D341Med (cell line): ENCODE measurements around the gene SDK1.
"Not testable (repeated sequence)": the region's sequence is repeated elsewhere in the genome, so short reads cannot be mapped to it uniquely, and the experiment has no call there.

Experiments
- DNase-seq: peaks from one replicate; pipeline ENCODE4 v3.0.0; 2012; ENCODE audit warnings: low spot score

SDK1 gene

DNA sequence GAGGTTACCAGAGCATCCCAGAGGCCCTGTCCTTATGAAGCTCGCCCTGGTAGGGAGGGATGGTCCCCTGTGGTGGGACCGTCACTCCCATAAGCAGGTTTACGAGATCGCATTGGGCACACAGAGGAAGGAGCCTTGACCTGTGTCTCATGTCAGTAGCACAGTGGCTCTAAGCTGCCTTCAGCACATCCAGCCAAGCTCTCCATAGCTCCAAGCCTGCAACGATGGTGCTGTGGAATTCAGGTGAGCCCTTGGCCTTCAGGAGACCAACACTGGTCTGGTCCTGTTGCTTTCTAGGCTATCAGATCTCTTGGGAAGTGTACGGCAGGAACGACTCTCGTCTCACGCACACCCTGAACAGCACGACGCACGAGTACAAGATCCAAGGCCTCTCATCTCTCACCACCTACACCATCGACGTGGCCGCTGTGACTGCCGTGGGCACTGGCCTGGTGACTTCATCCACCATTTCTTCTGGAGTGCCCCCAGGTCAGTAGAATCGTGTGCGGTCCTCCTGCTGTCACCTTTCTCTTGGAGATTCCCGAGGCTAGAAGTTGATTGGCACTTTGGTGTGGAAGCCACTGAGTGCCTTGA, 775.7 kb downstream of the SDK1 start:
- peak; percentile 4 for DNase-seq

DNA sequence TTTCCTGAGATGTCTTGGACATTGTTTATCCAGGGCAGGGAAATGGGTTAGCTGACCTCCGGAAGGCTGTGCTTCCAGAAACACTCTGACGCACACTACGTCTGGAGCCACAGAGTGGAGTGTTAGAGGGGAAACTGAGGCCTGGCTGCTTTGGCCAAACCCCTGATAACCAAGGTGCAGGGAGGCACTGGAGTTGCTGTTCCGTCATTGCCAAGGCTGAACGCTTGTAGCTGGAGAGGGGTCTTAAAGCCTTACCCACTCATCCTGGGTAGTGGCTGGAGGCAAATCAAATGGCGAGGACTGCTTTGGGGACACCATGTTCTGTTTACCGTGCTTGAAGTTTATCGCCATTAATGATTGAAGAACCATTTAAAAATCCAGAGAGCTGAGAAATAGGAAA, 776.9 kb downstream of the SDK1 start:
- DNase-seq, result peak; percentile 4

DNA sequence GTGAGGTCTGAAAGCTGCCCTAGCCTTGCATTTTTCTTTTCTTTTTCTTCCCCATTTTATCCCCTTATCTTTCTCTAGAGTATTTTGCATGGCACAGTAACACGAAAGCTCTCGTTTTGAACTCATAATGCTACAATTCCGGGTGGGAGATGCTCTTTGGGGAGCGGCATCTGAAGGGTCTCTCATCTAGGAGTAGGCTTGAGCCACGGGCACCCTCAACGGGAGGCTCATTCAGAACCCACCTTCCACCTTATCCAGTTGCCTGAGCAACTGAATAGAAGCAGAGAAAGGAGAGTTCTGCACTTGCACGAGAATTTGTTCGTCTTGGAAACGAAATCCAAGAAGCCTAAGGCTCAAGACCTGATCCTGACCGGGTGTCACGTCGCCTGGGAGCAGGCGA, 777.5 kb downstream of the SDK1 start:
- no peak for DNase-seq

DNA sequence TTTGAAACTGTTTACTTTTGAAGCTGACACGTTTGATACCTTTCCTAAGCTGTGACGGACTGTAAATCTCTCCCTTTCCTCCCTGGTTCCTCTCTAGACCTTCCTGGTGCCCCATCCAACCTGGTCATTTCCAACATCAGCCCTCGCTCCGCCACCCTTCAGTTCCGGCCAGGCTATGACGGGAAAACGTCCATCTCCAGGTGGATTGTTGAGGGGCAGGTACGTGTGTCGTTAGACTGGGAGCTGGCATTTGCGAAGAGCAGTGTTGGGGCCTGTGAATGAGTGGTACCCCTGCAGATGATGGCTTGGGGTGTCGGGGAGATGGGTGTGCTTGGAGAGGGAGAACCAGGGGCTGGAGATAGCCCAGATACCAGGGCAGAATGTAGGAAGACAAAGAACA, 778.3 kb downstream of the SDK1 start:
- peak; percentile 4 for DNase-seq

- no peak for DNase-seq
Measured at GRCh38 chr7:4079956-4080355, 778.9 kb downstream of the SDK1 start.

- DNase-seq, result no peak
Measured at GRCh38 chr7:4080954-4081353, 779.9 kb downstream of the SDK1 start.

- no peak for DNase-seq
Measured at GRCh38 chr7:4083513-4083912, 782.5 kb downstream of the SDK1 start.

DNA sequence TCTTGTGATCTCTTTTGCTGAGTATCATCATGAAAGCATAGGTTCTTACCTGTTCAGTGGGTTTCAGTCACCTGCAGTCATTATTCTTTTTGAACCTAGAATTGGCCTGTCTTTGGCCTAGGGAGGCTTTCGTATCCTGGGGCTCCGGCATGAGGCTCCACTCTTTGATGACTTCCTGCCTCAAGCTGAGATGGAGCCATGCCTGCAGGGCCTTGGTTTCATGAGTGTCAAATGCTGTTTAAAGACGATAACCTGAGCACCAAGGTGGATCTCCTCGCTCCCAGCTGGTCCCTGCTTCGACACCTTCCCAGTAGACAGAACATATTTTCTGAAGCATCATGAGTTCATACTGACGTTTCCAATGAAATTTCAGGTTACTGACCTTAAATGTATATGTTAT, 783.2 kb downstream of the SDK1 start:
- no peak for DNase-seq

GRCh38 chr7:4085937-4086691, 785.1 kb downstream of the SDK1 start:
- no peak for DNase-seq

GRCh38 chr7:4086723-4087122, 785.7 kb downstream of the SDK1 start:
- no peak for DNase-seq

- no peak for DNase-seq
Measured at GRCh38 chr7:4091767-4092166, 790.7 kb downstream of the SDK1 start.

- DNase-seq, result no peak
Measured at GRCh38 chr7:4093035-4093434, 792.0 kb downstream of the SDK1 start.

- no peak for DNase-seq
Measured at GRCh38 chr7:4093483-4093882, 792.4 kb downstream of the SDK1 start.

- DNase-seq, result not testable (repeated sequence)
Measured at GRCh38 chr7:4094158-4094557, 793.1 kb downstream of the SDK1 start.

DNA sequence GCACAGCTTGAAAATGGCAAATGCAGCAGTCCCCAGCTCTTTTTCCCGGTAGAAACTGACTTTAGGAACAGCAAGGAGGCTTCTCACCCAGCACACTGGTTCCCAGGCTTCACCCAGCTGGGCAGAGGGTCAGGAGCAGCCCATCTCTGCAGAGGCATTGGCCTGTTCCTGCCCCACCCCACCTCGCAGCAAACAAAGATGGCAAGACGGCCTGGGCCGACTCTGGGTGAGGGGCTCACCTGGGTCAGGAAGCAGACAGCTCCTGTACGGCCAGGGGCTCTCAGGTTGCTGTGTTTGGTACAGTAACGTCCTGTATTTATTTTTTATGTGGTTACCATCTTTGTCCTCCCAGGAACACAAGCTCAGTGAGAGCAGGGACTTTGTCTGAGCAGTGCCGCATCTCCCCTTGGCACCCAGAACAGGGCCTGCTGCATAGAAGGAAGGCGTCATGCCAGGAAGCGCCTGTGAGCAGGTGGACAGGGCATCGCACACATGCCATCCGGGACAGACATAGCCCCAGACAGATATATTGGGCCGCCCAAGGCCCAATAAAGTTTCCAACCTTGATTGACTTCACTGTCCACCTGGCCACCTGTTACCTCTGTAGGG, 796.1 kb downstream of the SDK1 start:
- no peak for DNase-seq

- DNase-seq, result no peak
Measured at GRCh38 chr7:4098169-4098568, 797.1 kb downstream of the SDK1 start.

DNA sequence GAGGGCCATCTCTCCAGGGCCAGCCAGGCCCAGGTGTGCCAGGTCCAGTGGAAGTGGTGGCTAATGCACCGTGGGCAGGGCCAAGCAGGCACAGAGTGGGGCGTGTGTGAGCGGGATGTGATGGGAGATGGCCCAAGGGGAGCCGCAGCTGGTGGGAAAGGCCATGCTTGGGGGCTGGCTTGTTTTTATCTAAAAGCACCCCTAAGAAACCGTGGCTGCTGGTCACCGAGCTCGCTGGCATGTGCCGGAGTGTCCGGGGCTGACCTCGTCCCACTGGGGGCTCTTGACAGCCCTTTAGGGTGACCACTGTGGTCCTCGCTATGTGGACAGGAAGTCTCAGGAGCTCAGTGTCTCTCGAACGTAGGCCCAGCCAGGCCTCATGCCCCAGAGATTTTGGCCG, 798.6 kb downstream of the SDK1 start:
- DNase-seq, result peak; percentile 12

DNA sequence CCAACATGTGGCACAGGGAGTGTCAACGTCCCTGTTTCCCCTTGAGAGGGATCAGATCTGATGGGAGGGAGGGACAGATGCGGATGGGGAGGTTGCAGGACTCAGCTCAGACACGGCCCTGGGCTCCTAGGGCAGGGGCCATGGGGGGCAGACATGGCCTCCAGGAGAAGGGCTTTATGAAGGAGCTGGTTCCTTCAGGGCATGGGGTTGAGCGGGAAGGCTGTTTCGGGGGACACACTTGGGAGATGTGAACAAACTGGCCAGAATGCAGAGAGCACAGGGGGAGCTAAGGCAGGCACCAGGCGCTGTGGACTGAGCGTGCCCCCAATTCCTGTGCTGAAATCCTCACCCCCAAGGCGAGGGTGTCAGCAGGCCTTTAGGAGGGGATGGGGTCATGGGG, 799.1 kb downstream of the SDK1 start:
- DNase-seq, result peak; percentile 5

- peak; percentile 9 for DNase-seq
Measured at GRCh38 chr7:4100691-4101090, 799.6 kb downstream of the SDK1 start.

DNA sequence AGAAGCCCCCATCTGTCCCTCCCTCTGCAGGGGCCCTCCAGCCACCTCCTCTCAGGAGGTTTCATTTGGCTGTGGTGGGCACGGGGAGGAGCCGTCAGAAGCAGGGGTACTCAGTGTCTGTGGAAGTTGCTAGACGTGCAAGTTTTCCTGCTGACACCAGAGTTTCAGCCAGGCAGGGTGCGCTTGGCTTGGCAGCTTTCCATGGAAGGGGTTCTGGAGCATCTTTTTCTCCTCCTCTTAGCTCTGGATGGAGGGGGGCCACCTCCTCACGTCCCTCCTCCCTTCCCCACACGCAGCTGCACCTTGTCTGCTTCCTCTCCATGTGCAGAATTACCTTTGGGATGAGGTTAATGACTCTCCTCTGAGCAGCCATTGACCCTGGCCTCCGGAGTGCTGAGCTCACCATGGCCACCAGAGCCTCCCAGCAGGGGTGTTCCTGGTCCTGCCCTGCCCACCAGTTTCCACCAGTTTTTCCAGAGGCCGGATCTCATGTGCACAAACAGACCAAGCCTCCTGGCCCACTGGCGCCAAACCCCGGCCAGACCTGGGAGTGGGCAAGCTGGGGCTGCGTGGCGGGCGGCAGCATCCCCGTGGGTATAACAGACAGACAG, 801.3 kb downstream of the SDK1 start:
- no peak for DNase-seq

DNA sequence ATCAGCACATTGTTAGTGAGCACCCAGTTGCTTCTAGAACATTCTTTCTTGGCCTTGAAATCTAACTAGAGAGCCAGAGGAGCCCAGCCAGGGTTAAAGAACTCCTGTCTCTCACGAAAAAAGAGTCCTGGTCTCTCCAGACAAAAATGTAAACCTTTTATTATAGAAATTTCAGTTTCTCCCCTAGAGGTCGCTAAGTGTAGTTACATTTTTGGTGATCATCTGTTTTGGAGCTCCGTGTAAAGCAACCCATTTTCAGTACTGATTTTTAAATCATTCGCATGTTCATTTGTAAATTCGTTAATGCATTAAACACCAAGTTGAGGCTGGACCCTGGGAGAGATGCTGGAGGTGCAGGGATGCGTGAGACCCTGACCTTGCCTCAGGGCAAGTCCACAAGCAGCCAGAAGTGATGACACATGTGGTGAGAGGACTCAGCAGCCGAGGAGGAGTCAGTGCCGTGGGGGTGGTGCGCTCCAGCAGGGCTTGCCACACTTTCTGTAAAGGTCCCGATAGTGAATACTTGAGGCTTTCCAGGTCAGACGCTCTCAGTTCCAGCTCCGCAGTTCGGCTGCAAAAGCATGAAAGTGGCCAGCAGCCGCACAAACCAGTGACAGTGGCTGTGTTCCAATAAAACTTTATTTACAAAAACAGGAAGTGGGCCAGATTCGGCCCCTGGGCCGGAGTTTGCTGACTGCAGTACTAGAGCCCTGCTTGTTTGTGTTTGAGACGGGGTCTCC, 802.5 kb downstream of the SDK1 start:
- no peak for DNase-seq

- no peak for DNase-seq
Measured at GRCh38 chr7:4107839-4108238, 806.8 kb downstream of the SDK1 start.
